K562 (cell line): ENCODE data around the gene DNAJA1. TPM values are rescaled to one million over a fixed set of nuclear protein-coding genes. Genes with fewer than 3 reads are reported as not detected.
A peak's percentile ranks its signal among the peaks of the same experiment; 100 is the strongest.

Experiments
- CAMTA2 ChIP-seq: fragments of 250-450 bp; sonication (Bioruptor Pico); conservative IDR thresholded peaks from 2 replicates; pipeline ENCODE4 v1.5.1; 2022
- CREB3 ChIP-seq: fragments of 450-650 bp; conservative IDR thresholded peaks from 2 replicates; pipeline ENCODE4 v1.6.1; 2016; ENCODE audit warnings: missing genetic modification characterization, low read depth, mild to moderate bottlenecking, missing compliant biosample characterization, moderate library complexity
- CXXC5 ChIP-seq: fragments of 250-450 bp; sonication (Bioruptor Pico); IDR thresholded peaks from 2 replicates; pipeline ENCODE4 v1.8.0; 2022; ENCODE audit warnings: inconsistent platforms, mild to moderate bottlenecking, moderate library complexity
- DMBX1 ChIP-seq: fragments of 250-450 bp; sonication (Bioruptor Pico); IDR thresholded peaks from 2 replicates; pipeline ENCODE4 v1.8.0; 2022; ENCODE audit warnings: inconsistent platforms, mild to moderate bottlenecking, moderate library complexity, borderline replicate concordance
- HDAC3 ChIP-seq: fragments of 450-650 bp; IDR thresholded peaks from 2 replicates; pipeline ENCODE4 v1.6.1; 2018; ENCODE audit warnings: borderline replicate concordance, mild to moderate bottlenecking, moderate library complexity; ENCODE audit not compliant: partially characterized antibody
- HDGF ChIP-seq: fragments of 450-650 bp; IDR thresholded peaks from 2 replicates; pipeline ENCODE4 v1.6.1; 2016
- HES1 ChIP-seq: fragments of 450-650 bp; IDR thresholded peaks from 2 replicates; pipeline ENCODE4 v1.6.1; 2016; ENCODE audit warnings: low read depth, mild to moderate bottlenecking, moderate library complexity
- JUN ChIP-seq, 2 experiments: sonication (generic) in 1 of 2; formaldehyde crosslinking in 1 of 2; IDR thresholded peaks; 2 replicates each; pipeline versions ENCODE4 v1.6.1 to v1.8.0; 2012 to 2022; ENCODE audit warnings: borderline replicate concordance in 2 of 2, mild to moderate bottlenecking in 2 of 2, improper control_type of control experiment in 1 of 2, low read depth in 1 of 2, low read length in 1 of 2, missing genetic modification reagents in 1 of 2
- LCOR ChIP-seq: sonication (generic); formaldehyde crosslinking; IDR thresholded peaks from 2 replicates; pipeline ENCODE4 v1.8.0; 2022; ENCODE audit warnings: mild to moderate bottlenecking, missing genetic modification reagents
- MAFF ChIP-seq: IDR thresholded peaks from 2 replicates; pipeline ENCODE4 v1.6.1; 2012; ENCODE audit warnings: low read length, improper control_type of control experiment
- MEF2D ChIP-seq: conservative IDR thresholded peaks from 2 replicates; pipeline ENCODE4 v1.6.1; 2016; ENCODE audit warnings: low read depth, missing genetic modification characterization, missing compliant biosample characterization
- NKRF ChIP-seq: fragments of 450-650 bp; IDR thresholded peaks from 2 replicates; pipeline ENCODE4 v1.6.1; 2016; ENCODE audit warnings: borderline replicate concordance
- NR2C1 ChIP-seq, 2 experiments: fragments of 450-650 bp; IDR thresholded peaks; 2 replicates each; pipeline ENCODE4 v1.6.1; 2017; ENCODE audit warnings: mild to moderate bottlenecking in 2 of 2, antibody characterized with exemption in 1 of 2, inconsistent platforms in 1 of 2, missing compliant biosample characterization in 1 of 2, missing genetic modification characterization in 1 of 2
- NR4A1 ChIP-seq, 2 experiments: fragments of 250-450 bp in 1 of 2; fragments of 450-650 bp in 1 of 2; sonication (Bioruptor Pico) in 1 of 2; IDR thresholded peaks; 2 replicates each; pipeline versions ENCODE4 v1.4.0 to v1.6.1; 2016 to 2020; ENCODE audit warnings: mild to moderate bottlenecking in 2 of 2, missing compliant biosample characterization in 1 of 2, missing genetic modification characterization in 1 of 2, moderate library complexity in 1 of 2
- STAG1 ChIP-seq: sonication (generic); formaldehyde crosslinking; IDR thresholded peaks from 2 replicates; pipeline ENCODE4 v1.5.0; 2020; ENCODE audit warnings: missing genetic modification reagents, borderline replicate concordance
- TAF15 ChIP-seq: fragments of 200-400 bp; formaldehyde crosslinking; IDR thresholded peaks from 2 replicates; pipeline ENCODE4 v1.6.1; 2017; ENCODE audit warnings: mild to moderate bottlenecking, low read depth, low read length, moderate library complexity
- TCF3 ChIP-seq: sonication (generic); formaldehyde crosslinking; IDR thresholded peaks from 2 replicates; pipeline ENCODE4 v1.4.0; 2020; ENCODE audit warnings: mild to moderate bottlenecking, missing genetic modification reagents
- USF1 ChIP-seq: sonication (generic); formaldehyde crosslinking; IDR thresholded peaks from 2 replicates; pipeline ENCODE4 v1.9.0; 2022; ENCODE audit warnings: mild to moderate bottlenecking, missing genetic modification reagents
- ZBTB12 ChIP-seq: fragments of 250-450 bp; sonication (Bioruptor Pico); IDR thresholded peaks from 2 replicates; pipeline ENCODE4 v1.4.0; 2020
- ZNF282 ChIP-seq: sonication (generic); formaldehyde crosslinking; IDR thresholded peaks from 2 replicates; pipeline ENCODE4 v1.8.1; 2023; ENCODE audit warnings: missing genetic modification reagents
- polyA plus RNA-seq, 8 experiments: library from polyadenylated mRNA; depleted of rRNA in 4 of 8; stranded (reverse) in 5 of 8; unstranded in 3 of 8; fragments of >200 nt; fragmentation: Nextera tagmentation in 2 of 8; fragmentation: Illumina TruSeq in 1 of 8; extraction: Ambion mirVana in 2 of 8; extraction: Trizol in 1 of 8; gene quantifications; 2 replicates each; pipeline versions ENCODE4 v1.2.1 to v1.2.3, GENCODE V29; 2011 to 2014; ENCODE audit warnings: inconsistent platforms in 1 of 8, missing spikeins in 1 of 8
- total RNA-seq, 7 experiments: library from RNA; depleted of rRNA in 6 of 7; stranded (reverse); fragments of >200 nt in 6 of 7; fragmentation: Illumina TruSeq in 2 of 7; extraction: Trizol in 2 of 7; gene quantifications; 2 replicates each; pipeline versions ENCODE4 v1.2.1 to v1.2.3, GENCODE V29; 2011 to 2021; ENCODE audit warnings: low replicate concordance in 1 of 7

Gene DNAJA1
- total and polyA plus RNA-seq, 9 of the 15 experiments (the other 6 are each of a cell fraction or from before 2014, with no cell fraction given): 109 to 359 (median 175) TPM

GRCh38 chr9:33024126-33024965 lies 727 bp upstream of the DNAJA1 start (continued):
- no peak for TF ChIP-seq ZNF282
- TF ChIP-seq STAG1: no peak
- TF ChIP-seq DMBX1 (CRISPR knock-in tag): peak; percentile 39; the same call in 1 of the 2 replicates
- no peak for TF ChIP-seq CAMTA2 (CRISPR knock-in tag)
- TF ChIP-seq LCOR (CRISPR knock-in tag): 0 out of 2 replicates have a peak, but pooled peaks have one; percentile 0
- TF ChIP-seq ZBTB12 (CRISPR knock-in tag): 0 out of 2 replicates have a peak, but pooled peaks have one; percentile 18
- TF ChIP-seq CREB3 (tag): 0 out of 2 replicates have a peak, but pooled peaks have one; percentile 39
- no peak for TF ChIP-seq NKRF
- TF ChIP-seq TAF15: no peak
- no peak for TF ChIP-seq HES1
- no peak for TF ChIP-seq MAFF
- TF ChIP-seq NR4A1 (CRISPR knock-in tag; IDR thresholded peaks at IDR 0.05): no peak
- peak; percentile 69; the same call in 1 of the 2 replicates for TF ChIP-seq NR4A1 (tag; IDR thresholded peaks at IDR 0.05)
- TF ChIP-seq JUN (IDR thresholded peaks at IDR 0.05; ENCODE audit: borderline replicate concordance, low read depth, low read length): no peak
- no peak for TF ChIP-seq JUN (CRISPR knock-in tag; IDR thresholded peaks at IDR 0.05; ENCODE audit: borderline replicate concordance)
- TF ChIP-seq NR2C1 (IDR thresholded peaks at IDR 0.05): no peak
- peak; percentile 23; the same call in 1 of the 2 replicates for TF ChIP-seq NR2C1 (tag; IDR thresholded peaks at IDR 0.05)
- no peak for TF ChIP-seq MEF2D (tag)
- no peak for TF ChIP-seq TCF3 (CRISPR knock-in tag)
- TF ChIP-seq USF1 (CRISPR knock-in tag): 0 out of 2 replicates have a peak, but pooled peaks have one; percentile 8
- no peak for TF ChIP-seq HDAC3
- TF ChIP-seq HDGF: no peak
- TF ChIP-seq CXXC5 (CRISPR knock-in tag): peak; percentile 50
